ENCODE results near the gene MAN1C1.

Gene MAN1C1

GRCh38 chr1:25817840-25818501 is 201.4 kb downstream of the MAN1C1 start:
- no peak for DNase-seq (ENCODE audit: low spot score)

- no peak for DNase-seq (ENCODE audit: low spot score)
Measured at GRCh38 chr1:25818569-25818968, 202.0 kb downstream of the MAN1C1 start.

- peak; percentile 80 for DNase-seq (ENCODE audit: low spot score)
Measured at GRCh38 chr1:25819491-25820246, 203.1 kb downstream of the MAN1C1 start, which contains the start of gene MTFR1L. Gene MTFR1L (plus strand): TSS chr1:25819954. CDS start chr1:25823105, 3,151 bp downstream.

DNA sequence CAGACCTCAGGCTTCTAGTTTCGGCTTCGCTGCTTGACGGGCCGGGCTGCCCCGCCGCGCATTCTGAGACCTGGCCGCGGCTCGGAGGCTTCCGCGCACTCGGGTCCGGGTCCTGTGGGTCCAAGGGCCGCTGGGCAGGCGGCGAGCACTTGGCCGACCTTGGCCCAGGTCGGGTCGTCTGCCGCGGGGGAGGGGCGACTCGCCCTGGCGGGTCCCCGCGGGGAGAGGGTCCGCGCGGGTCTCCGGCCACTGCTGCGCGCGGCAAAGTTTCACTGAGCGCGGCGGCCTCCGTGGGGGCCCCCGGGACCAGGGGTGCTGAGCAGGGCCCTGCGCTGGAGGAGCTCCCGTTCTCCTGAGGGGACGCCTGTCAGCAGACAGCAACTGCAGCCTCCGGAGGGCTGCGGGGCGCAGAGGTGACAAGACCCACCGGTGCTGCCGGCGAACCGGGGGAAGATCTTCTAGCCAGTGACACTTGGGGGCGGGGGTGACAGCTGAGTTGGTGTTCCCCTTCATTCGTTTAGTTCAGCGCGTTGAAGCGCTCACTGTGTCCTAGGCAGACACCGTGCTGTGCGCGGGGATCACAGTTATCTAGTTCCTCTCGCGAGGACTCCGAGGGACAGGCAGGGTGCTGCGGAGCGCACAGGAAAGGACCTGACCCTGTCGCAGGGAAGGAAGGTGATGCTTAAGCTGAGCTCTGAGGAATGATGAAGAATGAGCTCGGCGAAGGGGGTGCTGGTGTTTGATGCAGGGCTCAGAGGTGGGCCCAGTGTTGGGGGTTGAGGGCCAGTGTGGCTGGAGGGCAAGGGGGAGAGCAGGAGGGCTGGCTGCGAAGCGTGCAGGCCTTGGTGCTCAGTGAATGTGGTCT is 203.9 kb downstream of the MAN1C1 start:
- DNase-seq (ENCODE audit: low spot score), result no peak

- no peak for DNase-seq (ENCODE audit: low spot score)
Measured at GRCh38 chr1:25821112-25821476, 204.5 kb downstream of the MAN1C1 start.

DNA sequence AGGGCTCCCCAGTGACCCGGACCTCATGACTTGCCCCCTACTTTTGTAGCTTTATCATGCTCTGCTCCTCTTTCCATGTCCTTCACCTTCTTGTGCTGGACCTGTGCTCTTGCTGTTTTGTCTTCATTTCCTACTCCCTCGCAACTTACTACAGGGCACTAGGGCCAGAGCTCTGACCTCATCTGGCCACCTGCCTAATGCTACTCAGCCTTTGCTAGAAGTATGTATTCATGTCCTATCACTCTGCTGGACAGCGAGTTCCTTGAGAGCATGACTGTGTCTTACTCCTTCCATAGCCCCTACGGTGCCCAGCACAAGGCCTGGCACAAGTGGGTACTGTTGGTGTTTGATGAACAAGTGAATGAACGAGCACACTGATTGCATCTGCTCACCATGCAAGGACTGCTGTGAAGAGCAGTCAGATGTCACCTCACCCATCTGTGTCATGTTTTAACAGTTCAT is 205.1 kb downstream of the MAN1C1 start:
- DNase-seq (ENCODE audit: low spot score), result no peak

DNA sequence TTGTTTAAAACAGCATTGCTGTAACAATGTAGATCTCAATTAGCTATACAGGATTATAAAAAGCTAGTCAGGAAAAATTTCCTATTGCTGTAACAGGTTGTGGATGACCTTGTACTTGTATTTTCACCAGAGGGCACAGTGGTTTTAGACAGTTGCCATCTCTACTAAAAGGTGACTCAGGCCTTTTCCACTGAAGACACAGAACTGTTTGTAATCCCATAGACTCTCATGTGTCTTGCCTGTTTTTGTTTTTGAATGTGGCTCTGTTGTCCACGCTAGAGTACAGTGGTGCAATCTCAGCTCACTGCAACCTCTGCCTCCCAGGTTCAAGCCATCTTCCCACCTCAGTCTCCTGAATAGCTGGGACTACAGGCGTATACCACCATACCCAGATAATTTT is 209.0 kb downstream of the MAN1C1 start:
- no peak for DNase-seq (ENCODE audit: low spot score)

DNA sequence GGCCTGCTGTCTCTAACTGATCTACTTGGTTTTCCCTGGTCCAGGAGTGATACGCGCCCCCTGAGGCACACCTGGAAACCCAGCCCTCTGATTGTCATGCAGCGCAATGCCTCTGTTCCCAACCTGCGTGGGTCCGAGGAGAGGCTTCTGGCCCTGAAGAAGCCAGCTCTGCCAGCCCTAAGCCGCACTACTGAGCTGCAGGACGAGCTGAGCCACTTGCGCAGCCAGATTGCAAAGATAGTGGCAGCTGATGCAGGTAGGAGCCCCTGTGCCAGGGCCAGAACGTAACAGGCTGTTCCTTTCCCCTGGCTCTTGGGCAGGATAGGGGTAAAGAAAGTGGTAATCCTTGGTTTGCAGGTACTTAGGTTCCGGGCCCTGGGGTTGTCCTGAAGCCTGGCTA is 210.0 kb downstream of the MAN1C1 start:
- no peak for DNase-seq (ENCODE audit: low spot score)

DNA sequence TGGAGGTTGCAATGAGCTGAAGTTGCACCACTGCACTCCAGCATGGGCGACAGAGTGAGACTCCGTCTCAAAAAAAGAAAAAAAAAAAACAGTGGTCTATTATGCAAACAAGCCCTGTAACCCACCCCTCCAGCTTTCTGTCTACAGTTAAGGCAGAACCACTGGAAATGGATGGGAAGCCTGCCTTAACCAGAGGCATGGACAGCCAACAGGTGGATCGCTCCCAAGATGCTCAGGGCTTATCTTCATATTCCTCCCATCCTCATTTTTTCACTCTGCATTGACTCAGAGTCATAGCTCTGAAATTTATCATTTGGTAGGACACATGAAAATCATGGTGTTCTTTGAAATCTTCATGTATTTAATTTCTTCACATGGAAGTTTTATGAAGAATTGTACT is 211.9 kb downstream of the MAN1C1 start:
- DNase-seq (ENCODE audit: low spot score), result no peak

- DNase-seq (ENCODE audit: low spot score), result no peak
Measured at GRCh38 chr1:25829046-25829445, 212.5 kb downstream of the MAN1C1 start.

GRCh38 chr1:25831569-25832196 is 215.1 kb downstream of the MAN1C1 start:
- DNase-seq (ENCODE audit: low spot score), result no peak

- no peak for DNase-seq (ENCODE audit: low spot score)
Measured at GRCh38 chr1:25832336-25833037, 215.9 kb downstream of the MAN1C1 start.

DNA sequence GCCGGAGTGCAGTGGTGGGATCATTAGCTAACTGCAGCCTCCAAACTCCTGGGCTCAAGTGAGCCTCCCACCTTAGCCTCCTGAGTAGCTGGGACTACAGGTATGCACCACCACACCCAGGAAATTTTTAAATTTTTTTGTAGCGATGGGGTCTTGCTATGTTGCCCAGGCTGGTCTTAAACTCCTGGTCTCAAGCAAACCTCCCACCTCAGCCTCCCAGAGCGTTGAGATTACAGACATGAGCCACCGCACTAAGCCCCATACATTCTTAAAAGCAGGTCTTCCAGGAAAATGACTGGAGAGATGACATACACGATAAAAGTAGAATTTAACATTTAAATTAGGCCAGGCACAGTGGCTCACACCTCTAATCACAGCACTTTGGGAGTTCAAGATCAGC is 216.6 kb downstream of the MAN1C1 start:
- DNase-seq (ENCODE audit: low spot score), result no peak
